GM12873 (cell line): ENCODE measurements around the gene ENPP1.

Source experiments
- TF ChIP-seq, protein P1 (sequence below): IDR thresholded peaks from 2 replicates; pipeline ENCODE4 v1.5.1; 2012; ENCODE audit warnings: low read depth, mild to moderate bottlenecking, moderate library complexity, low read length, control low read depth; ENCODE audit not compliant: insufficient read depth; ENCODE audit errors: missing control alignments

The ENPP1 gene

DNA sequence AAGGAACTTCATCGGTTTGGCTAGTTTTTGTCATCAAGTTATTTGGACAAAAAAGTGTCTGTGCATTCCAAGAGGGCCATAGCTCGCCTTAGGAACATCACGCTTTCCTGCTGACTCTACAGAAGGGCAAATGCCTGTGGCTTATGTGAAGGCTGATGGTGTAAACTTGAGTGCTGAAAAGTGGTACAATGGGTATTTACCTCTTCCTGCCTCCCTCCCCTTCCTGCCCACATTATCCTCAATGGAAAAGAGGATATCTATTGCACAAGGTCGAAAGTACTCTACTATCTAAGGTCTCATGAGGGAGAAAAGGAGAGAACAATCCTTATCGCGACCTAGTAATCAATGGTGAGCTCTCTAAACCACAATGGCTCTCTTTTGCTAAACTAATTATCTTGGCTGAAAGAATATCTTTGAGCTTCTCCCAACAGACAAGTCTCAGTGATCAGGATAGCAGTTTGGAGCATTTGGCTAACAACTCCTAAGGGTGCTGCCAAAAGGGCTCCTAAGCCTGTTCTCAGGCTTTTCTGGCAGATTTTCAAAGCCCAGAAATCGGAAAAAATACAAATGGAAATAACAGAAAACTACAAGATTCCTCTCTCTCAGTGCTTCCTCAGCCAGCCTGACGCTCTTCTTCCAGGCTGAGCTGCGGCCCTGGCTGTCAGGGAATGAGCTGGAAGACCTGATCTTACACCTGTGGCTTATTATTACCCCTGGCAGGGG, 42.6 kb upstream of the ENPP1 start:
- TF ChIP-seq, protein P1, sequence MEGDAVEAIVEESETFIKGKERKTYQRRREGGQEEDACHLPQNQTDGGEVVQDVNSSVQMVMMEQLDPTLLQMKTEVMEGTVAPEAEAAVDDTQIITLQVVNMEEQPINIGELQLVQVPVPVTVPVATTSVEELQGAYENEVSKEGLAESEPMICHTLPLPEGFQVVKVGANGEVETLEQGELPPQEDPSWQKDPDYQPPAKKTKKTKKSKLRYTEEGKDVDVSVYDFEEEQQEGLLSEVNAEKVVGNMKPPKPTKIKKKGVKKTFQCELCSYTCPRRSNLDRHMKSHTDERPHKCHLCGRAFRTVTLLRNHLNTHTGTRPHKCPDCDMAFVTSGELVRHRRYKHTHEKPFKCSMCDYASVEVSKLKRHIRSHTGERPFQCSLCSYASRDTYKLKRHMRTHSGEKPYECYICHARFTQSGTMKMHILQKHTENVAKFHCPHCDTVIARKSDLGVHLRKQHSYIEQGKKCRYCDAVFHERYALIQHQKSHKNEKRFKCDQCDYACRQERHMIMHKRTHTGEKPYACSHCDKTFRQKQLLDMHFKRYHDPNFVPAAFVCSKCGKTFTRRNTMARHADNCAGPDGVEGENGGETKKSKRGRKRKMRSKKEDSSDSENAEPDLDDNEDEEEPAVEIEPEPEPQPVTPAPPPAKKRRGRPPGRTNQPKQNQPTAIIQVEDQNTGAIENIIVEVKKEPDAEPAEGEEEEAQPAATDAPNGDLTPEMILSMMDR, result no peak

DNA sequence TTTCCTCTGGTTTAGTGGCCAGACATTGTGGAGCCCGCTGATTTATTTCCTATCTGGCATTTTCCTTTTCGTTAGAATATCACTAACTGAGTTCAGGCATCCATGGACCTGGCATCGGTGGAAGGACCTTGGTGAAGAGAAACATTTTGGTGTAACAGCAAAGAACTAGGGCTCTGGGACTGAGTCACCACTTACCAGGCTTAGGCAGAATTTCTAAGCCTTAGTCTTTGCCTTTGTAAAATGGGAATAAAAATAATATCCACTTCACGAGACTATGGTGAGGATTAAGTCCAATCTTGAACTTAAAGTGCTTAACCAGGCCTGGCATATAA, 42.0 kb upstream of the ENPP1 start:
- TF ChIP-seq, protein P1, result no peak

DNA sequence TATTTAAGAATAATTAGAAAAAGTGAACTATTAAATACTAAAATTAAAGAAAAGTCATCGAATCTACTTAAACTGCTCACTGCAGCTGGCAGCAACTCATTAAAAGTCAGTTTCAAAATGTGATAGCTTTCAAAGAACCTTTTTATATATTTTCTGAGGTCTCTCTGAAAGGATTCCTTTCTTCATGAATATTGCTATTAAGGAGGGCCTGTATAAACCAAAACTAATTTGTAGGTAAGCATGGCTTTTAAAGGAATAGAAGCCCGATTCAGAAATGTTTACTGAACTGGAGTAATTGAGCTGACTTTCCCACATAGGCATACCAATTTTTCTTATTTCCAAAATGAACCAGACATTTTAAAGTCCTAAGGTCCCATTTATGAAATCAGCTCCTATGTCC, 41.2 kb upstream of the ENPP1 start:
- TF ChIP-seq, protein P1, result no peak

DNA sequence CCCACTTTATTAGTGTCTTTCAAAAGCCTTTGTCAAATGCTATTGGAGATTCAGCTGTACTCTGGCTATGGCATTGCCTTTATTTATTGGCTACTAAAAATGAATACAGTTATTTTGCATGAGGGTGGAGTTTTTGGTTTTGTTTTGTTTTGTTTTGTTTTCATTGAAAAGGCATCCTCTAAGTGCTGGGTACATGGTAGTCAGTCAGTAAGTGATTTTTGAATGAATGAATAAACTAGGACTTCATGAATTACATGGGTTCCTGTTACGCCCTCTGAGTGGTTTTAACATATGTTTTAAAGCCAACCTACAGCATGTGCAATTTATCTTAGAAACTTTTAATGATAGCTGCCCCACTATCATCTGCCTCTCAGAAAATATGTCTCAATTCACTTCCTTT, 38.9 kb upstream of the ENPP1 start:
- TF ChIP-seq, protein P1, result no peak

DNA sequence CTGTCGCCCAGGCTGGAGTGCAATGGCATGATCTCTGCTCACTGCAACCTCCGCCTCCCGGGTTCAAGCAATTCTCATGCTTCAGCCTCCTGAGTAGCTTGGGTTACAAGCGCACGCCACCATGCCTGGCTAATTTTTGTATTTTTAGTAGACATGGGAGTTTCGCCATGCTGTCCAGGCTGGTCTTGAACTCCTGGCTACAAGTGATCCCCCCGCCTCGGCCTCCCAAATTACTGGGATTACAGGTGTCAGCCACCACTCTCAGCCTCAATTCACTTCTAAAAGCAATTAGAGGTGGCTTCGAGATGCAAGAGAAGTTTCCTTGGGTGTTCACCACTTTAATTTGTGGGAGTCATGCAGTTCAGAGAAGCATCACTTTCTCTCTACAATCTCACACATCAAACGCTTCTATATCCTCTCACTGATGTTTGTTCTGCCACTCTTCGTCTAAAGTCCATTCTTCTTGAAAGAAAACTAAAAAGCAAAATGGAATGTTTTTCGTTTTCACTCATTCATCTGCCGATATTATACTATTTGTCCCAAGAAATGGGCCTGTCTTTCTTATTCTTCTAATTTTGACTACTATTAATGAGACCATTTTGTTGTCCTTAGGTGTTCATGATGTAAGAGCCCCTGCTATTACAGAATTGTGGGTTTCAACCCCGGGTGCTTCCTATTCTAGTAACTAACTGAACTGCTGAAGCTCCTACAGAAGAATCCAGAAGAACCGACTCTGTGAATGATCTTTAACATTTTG, 38.3 kb upstream of the ENPP1 start:
- TF ChIP-seq, protein P1, result no peak

DNA sequence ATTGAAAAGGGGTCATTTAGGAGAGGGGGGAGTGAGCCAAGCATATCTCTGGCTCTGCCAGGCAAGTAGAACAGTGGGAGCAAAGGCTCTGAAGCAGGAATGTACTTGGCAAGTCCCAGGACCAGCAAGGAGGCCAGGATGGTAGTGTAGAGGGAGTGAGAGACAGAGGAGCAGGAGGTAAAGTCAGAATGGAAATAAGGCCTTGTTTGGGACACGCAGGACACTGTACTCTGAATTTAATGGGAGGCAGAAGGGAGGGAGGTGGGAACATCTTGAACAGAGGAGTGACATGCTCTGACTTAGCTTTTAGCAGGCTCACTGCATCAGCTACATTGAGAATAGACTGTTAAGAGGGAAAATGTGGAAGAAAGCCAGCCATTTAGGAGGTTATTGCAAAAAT, 37.0 kb upstream of the ENPP1 start:
- TF ChIP-seq, protein P1, result no peak

DNA sequence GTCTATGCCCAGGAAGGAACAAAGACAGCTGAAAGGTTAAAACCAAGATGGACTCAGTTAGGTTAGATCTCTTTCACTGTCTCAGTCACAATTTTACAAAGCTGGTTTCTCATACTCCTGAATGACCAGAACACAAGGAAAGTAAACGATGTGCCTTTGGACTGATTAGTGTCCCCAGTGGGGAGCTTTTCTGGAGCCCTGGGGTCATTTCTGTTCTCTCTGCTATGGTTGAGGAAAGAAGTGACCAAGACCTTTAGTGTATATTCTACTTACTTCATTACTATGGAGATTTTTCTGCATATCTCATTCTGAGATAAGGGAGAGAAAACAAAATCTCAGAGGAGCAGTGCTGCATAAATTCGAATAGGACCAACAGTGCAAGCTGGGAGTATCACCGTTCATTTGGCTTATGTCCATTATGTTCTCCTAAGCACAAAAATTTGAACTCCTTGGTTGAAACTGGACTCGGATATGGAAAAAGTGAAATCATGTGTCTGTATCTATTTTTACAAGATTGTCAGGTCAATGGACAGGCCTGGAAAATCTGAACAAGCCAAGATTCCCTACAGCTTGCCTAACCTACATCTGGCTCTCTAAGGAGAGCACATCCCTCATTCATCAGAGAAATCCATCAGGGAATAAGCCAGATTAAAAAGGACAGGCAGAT, 34.4 kb upstream of the ENPP1 start:
- TF ChIP-seq, protein P1, result no peak
